Mesenteric fat pad (tissue), 1 donor: ENCODE data around the gene NBPF6. TPM values are rescaled to one million over a fixed set of nuclear protein-coding genes. Genes with fewer than 3 reads are reported as not detected.
"Not testable (repeated sequence)": the region's sequence is repeated elsewhere in the genome, so short reads cannot be mapped to it uniquely, and the experiment has no call there.

Experiments
- DNase-seq: peaks from one replicate; pipeline ENCODE4 v3.0.0-alpha.2; 2020; ENCODE audit warnings: low spot score
- long read RNA-seq: library from polyadenylated mRNA; unstranded; transcript quantifications from one replicate; pipeline ENCODE4 v2.0.0, GENCODE V29; 2020
- total RNA-seq: library from RNA; stranded (reverse); fragmentation: NEBNext Ultra II Directional; extraction: Animal tissue kit (Norgen Biotek cat#: 25700); gene quantifications from one replicate; pipeline ENCODE4 v1.2.1, GENCODE V29; 2021
- donor health status: DM: yes; HTN: yes; CAD: no.

The NBPF6 gene
- not detected for total RNA-seq
- long read RNA-seq = 0 reads

- not testable (repeated sequence) for DNase-seq
Observed at GRCh38 chr1:108450043-108450442, at the start of gene NBPF6. Gene NBPF6 (plus strand): TSS chr1:108450343. CDS start chr1:108450602, 259 bp downstream.

GRCh38 chr1:108411098-108411833 lies 38.9 kb upstream of the NBPF6 start:
- DNase-seq = not testable (repeated sequence)

GRCh38 chr1:108420129-108420528 lies 30.0 kb upstream of the NBPF6 start:
- DNase-seq = not testable (repeated sequence)

GRCh38 chr1:108421061-108421916 lies 28.9 kb upstream of the NBPF6 start:
- DNase-seq = not testable (repeated sequence)

GRCh38 chr1:108426877-108427276 lies 23.3 kb upstream of the NBPF6 start:
- not testable (repeated sequence) for DNase-seq

GRCh38 chr1:108432002-108432401 lies 18.1 kb upstream of the NBPF6 start:
- DNase-seq = not testable (repeated sequence)

GRCh38 chr1:108433404-108433803 lies 16.7 kb upstream of the NBPF6 start:
- DNase-seq = not testable (repeated sequence)

- DNase-seq = not testable (repeated sequence)
Observed at GRCh38 chr1:108438536-108438935, 11.6 kb upstream of the NBPF6 start.

GRCh38 chr1:108454521-108454920 lies 4.4 kb downstream of the NBPF6 start:
- DNase-seq = not testable (repeated sequence)

- not testable (repeated sequence) for DNase-seq
Observed at GRCh38 chr1:108458661-108459060, 8.5 kb downstream of the NBPF6 start.

- DNase-seq = not testable (repeated sequence)
Observed at GRCh38 chr1:108461758-108462157, 11.6 kb downstream of the NBPF6 start.

- DNase-seq = not testable (repeated sequence)
Observed at GRCh38 chr1:108463962-108464361, 13.8 kb downstream of the NBPF6 start.

- not testable (repeated sequence) for DNase-seq
Observed at GRCh38 chr1:108466166-108466565, 16.0 kb downstream of the NBPF6 start.

- DNase-seq = not testable (repeated sequence)
Observed at GRCh38 chr1:108467155-108467554, 17.0 kb downstream of the NBPF6 start.

- not testable (repeated sequence) for DNase-seq
Observed at GRCh38 chr1:108470750-108471149, 20.6 kb downstream of the NBPF6 start.

GRCh38 chr1:108474516-108474915 lies 24.4 kb downstream of the NBPF6 start:
- not testable (repeated sequence) for DNase-seq

GRCh38 chr1:108478429-108479015 lies 28.4 kb downstream of the NBPF6 start:
- no peak for DNase-seq

- no peak for DNase-seq
Observed at GRCh38 chr1:108482708-108483107, 32.6 kb downstream of the NBPF6 start.

GRCh38 chr1:108485990-108486389 lies 35.8 kb downstream of the NBPF6 start:
- DNase-seq = not testable (repeated sequence)

GRCh38 chr1:108486707-108487106 lies 36.6 kb downstream of the NBPF6 start:
- not testable (repeated sequence) for DNase-seq

- not testable (repeated sequence) for DNase-seq
Observed at GRCh38 chr1:108495008-108495407, 44.9 kb downstream of the NBPF6 start.

GRCh38 chr1:108496856-108497255 lies 46.7 kb downstream of the NBPF6 start:
- DNase-seq = not testable (repeated sequence)
